Testis (tissue), 3 donors: Measurements from ENCODE around the gene MACROD2. TPM values are rescaled to one million over a fixed set of nuclear protein-coding genes. Genes with fewer than 3 reads are reported as not detected.

Source experiments
- DNase-seq: peaks from one replicate; pipeline ENCODE4 v3.0.0-alpha.2; 2019
- H3K27ac ChIP-seq, 2 donors: fragments of 200-600 bp; sonication (generic); one replicate each; pipeline ENCODE4 v1.5.1; 2019
- H3K27me3 ChIP-seq: fragments of 200-600 bp; sonication (generic); one replicate; pipeline ENCODE4 v1.5.1; 2019
- H3K36me3 ChIP-seq: fragments of 200-600 bp; sonication (generic); one replicate; pipeline ENCODE4 v1.5.1; 2017; ENCODE audit warnings: low read depth; ENCODE audit errors: missing control alignments
- H3K4me1 ChIP-seq: fragments of 200-600 bp; sonication (generic); one replicate; pipeline ENCODE4 v1.5.1; 2019
- H3K4me3 ChIP-seq, 2 donors: fragments of 200-600 bp; sonication (generic); one replicate each; pipeline ENCODE4 v1.5.1; 2017 to 2019
- H3K9me3 ChIP-seq: fragments of 200-600 bp; sonication (generic); one replicate; pipeline ENCODE4 v1.5.1; 2017
- CTCF ChIP-seq, 3 experiments: fragments of 450-650 bp in 2 of 3; fragments of 200-600 bp in 1 of 3; sonication (generic) in 1 of 3; IDR thresholded peaks; one replicate each; pipeline ENCODE4 v1.5.1; 2016 to 2019; ENCODE audit warnings: antibody characterized with exemption in 3 of 3, mild to moderate bottlenecking in 2 of 3, moderate library complexity in 1 of 3
- POLR2A ChIP-seq: fragments of 450-650 bp; IDR thresholded peaks from one replicate; pipeline ENCODE4 v1.6.1; 2017; ENCODE audit warnings: antibody characterized with exemption, mild to moderate bottlenecking, moderate library complexity
- WGBS, 2 donors: methylation state at CpG; one replicate each; pipeline ENCODE4 v1.1.5; 2018; 5-methylcytosine and 5-hydroxymethylcytosine counted together
- intact Hi-C: fragments of 100-400 bp; cut with DNase I; formaldehyde crosslinking; loops from one replicate; pipeline ENCODE4 v1.15.1; 2023; ENCODE audit warnings: low total_unique reads
- polyA plus RNA-seq: library from polyadenylated mRNA; stranded (reverse); fragments of 350-450 nt; fragmentation: Illumina TruSeq; extraction: RNeasy Lipid Tissue Mini Kit (QIAGEN cat#74804); gene quantifications from one replicate; pipeline ENCODE4 v1.2.3, GENCODE V29; 2014; ENCODE audit warnings: low read depth, low replicate concordance; ENCODE audit not compliant: insufficient read depth
- total RNA-seq, 2 donors: library from RNA; depleted of rRNA; stranded (reverse); fragments of >200 nt; gene quantifications; one replicate each; pipeline ENCODE4 v1.2.3, GENCODE V29; 2016

The MACROD2 gene
- total and polyA plus RNA-seq, 3 donors from 2014 or later, result 12.6 to 20.6 (median 16.8) TPM

- 63 to 78% methylated on average over 9 of the region's 9 CpGs for WGBS, 2 donors
- no peaks in the 10 kb centered on the region for H3K9me3 ChIP-seq
- no peaks in the 10 kb centered on the region for H3K27me3 ChIP-seq
- H3K27ac ChIP-seq, result no peak overlapping the region
- intact Hi-C loops, result no loop called here
- H3K4me1 ChIP-seq, result peaks cover 4% of the 10 kb centered on the region
- H3K36me3 ChIP-seq, result no peaks in the 10 kb centered on the region
- no peak for DNase-seq
- H3K4me3 ChIP-seq, result no peak overlapping the region
- TF ChIP-seq CTCF (IDR thresholded peaks at IDR 0.05), result no peak
- TF ChIP-seq POLR2A, result no peak
These were observed 1451.1 kb downstream of the MACROD2 start for GRCh38 chr20:15446373-15446772.

GRCh38 chr20:15447549-15447948, 1452.2 kb downstream of the MACROD2 start:
- intact Hi-C loops, result no loop called here
- no peaks in the 10 kb centered on the region for H3K9me3 ChIP-seq
- no peak for DNase-seq
- TF ChIP-seq CTCF (IDR thresholded peaks at IDR 0.05), result no peak
- TF ChIP-seq POLR2A, result no peak
- H3K36me3 ChIP-seq, result no peaks in the 10 kb centered on the region
- H3K4me3 ChIP-seq, result no peak overlapping the region
- no peak overlapping the region for H3K27ac ChIP-seq
- peaks cover 4% of the 10 kb centered on the region for H3K4me1 ChIP-seq
- H3K27me3 ChIP-seq, result no peaks in the 10 kb centered on the region
- 50 to 59% methylated on average over 2 of the region's 2 CpGs for WGBS, 2 donors

- intact Hi-C loops, result no loop called here
- no peaks in the 10 kb centered on the region for H3K27me3 ChIP-seq
- H3K4me1 ChIP-seq, result peaks cover 4% of the 10 kb centered on the region
- no peak for TF ChIP-seq CTCF (IDR thresholded peaks at IDR 0.05)
- no peak for TF ChIP-seq POLR2A
- H3K9me3 ChIP-seq, result no peaks in the 10 kb centered on the region
- no peaks in the 10 kb centered on the region for H3K36me3 ChIP-seq
- 89 to 96% methylated on average over 4 of the region's 4 CpGs for WGBS, 2 donors
- no peak overlapping the region for H3K27ac ChIP-seq
- H3K4me3 ChIP-seq, result no peak overlapping the region
- DNase-seq, result no peak
These were observed 1453.7 kb downstream of the MACROD2 start for GRCh38 chr20:15449061-15449460.

- Histone ChIP-seq H3K9me3 (no peaks in the 10 kb centered on the region), H3K27ac (no peak overlapping the region), H3K4me1 (no peaks in the 10 kb centered on the region), H3K36me3 (no peaks in the 10 kb centered on the region), H3K27me3 (no peaks in the 10 kb centered on the region), H3K4me3 (no peak overlapping the region)
- 86 to 88% methylated on average over 2 of the region's 2 CpGs for WGBS, 2 donors
- intact Hi-C loops, result no loop called here
- TF ChIP-seq POLR2A (no peak), CTCF (IDR thresholded peaks at IDR 0.05) (no peak)
- DNase-seq, result no peak
These were observed 1455.9 kb downstream of the MACROD2 start for GRCh38 chr20:15451241-15451640.

- Histone ChIP-seq H3K9me3 (no peaks in the 10 kb centered on the region), H3K27me3 (no peaks in the 10 kb centered on the region), H3K27ac (no peak overlapping the region), H3K4me3 (no peak overlapping the region), H3K36me3 (no peaks in the 10 kb centered on the region), H3K4me1 (peaks cover 3% of the 10 kb centered on the region)
- WGBS, 2 donors, result 57 to 73% methylated on average over 4 of the region's 4 CpGs
- DNase-seq, result no peak
- intact Hi-C loops, result no loop called here
- no peak for TF ChIP-seq CTCF (IDR thresholded peaks at IDR 0.05)
- no peak for TF ChIP-seq POLR2A
These were observed 1460.0 kb downstream of the MACROD2 start for GRCh38 chr20:15455279-15455678.
